Activated naive CD8-positive, alpha-beta T cell treated with anti-CD3 and anti-CD28 coated beads, Interleukin-2, amount 10 ng/mL, durations not matched to agents 7 days and 5 days (primary cell): Measurements from ENCODE around the gene SEMA5A. TPM values are rescaled to one million over a fixed set of nuclear protein-coding genes. Genes with fewer than 3 reads are reported as not detected.

Experiments
- ATAC-seq: fragments of 150-1000 bp; cut with Tn5 transposase; one replicate; pipeline ENCODE4 v1.10.0; 2021; ENCODE audit warnings: low read depth, moderate library complexity
- POLR2A ChIA-PET: fragments of 350-600 bp; sonication (Branson Sonifier 250); formaldehyde crosslinking; loops from one replicate; lab custom pipeline; 2021; ENCODE audit warnings: antibody characterized with exemption; lab: Charles Lee
- DNase-seq: peaks from one replicate; pipeline ENCODE4 v3.0.0; 2021
- H3K27ac Mint-ChIP-seq: one replicate; pipeline ENCODE4 v1.8.0; 2022; ENCODE audit warnings: mild to moderate bottlenecking, mixed read lengths
- H3K27me3 Mint-ChIP-seq: one replicate; pipeline ENCODE4 v1.8.0; 2022; ENCODE audit warnings: mild to moderate bottlenecking, moderate library complexity, mixed read lengths
- H3K36me3 Mint-ChIP-seq: one replicate; pipeline ENCODE4 v1.8.0; 2021; ENCODE audit warnings: mild to moderate bottlenecking, mixed read lengths
- H3K4me1 Mint-ChIP-seq: one replicate; pipeline ENCODE4 v1.8.0; 2021; ENCODE audit warnings: mixed read lengths
- H3K4me3 Mint-ChIP-seq: one replicate; pipeline ENCODE4 v1.8.0; 2022; ENCODE audit warnings: mild to moderate bottlenecking, moderate library complexity, mixed read lengths
- H3K9me3 Mint-ChIP-seq: one replicate; pipeline ENCODE4 v1.8.0; 2021; ENCODE audit warnings: mixed read lengths
- microRNA-seq: library from miRNA; unstranded; fragments of <30 nt; microRNA quantifications from one replicate; pipeline ENCODE4 v1.2.0, GENCODE V29; 2022
- total RNA-seq, 2 experiments: library from RNA; stranded (reverse); gene quantifications; one replicate each; pipeline ENCODE4 v1.2.3, GENCODE V29; 2021

Gene SEMA5A
- total RNA-seq, 2 experiments from 2014 or later = 0.03 to 0.14 TPM

GRCh38 chr5:8997542-8998070 is 548.3 kb downstream of the SEMA5A start:
- H3K36me3 Mint-ChIP-seq = no peaks in the 10 kb centered on the region
- POLR2A ChIA-PET = no interaction called here
- ATAC-seq (no peak), DNase-seq (no peak)
- H3K27ac Mint-ChIP-seq = no peak overlapping the region
- H3K4me1 Mint-ChIP-seq = no peaks in the 10 kb centered on the region
- H3K9me3 Mint-ChIP-seq = no peaks in the 10 kb centered on the region
- no peaks in the 10 kb centered on the region for H3K27me3 Mint-ChIP-seq
- H3K4me3 Mint-ChIP-seq = no peak overlapping the region

GRCh38 chr5:8993031-8993430 is 552.8 kb downstream of the SEMA5A start:
- ATAC-seq (no peak), DNase-seq (no peak)
- Mint-ChIP-seq H3K27me3 (no peaks in the 10 kb centered on the region), H3K27ac (no peak overlapping the region), H3K4me3 (no peak overlapping the region), H3K9me3 (no peaks in the 10 kb centered on the region), H3K36me3 (no peaks in the 10 kb centered on the region), H3K4me1 (no peaks in the 10 kb centered on the region)
- POLR2A ChIA-PET = no interaction called here

Small RNAs within 50 kb of the gene (microRNA-seq; reads per million reads assigned to microRNA genes)
- gene MIR4636 = not detected

Other genes starting within 250 kb of the SEMA5A start
- not detected for gene TAS2R1, start 84.3 kb upstream of the SEMA5A start, total RNA-seq